Measurements from ENCODE around the gene NUAK2.
A peak's percentile ranks its signal among the peaks of the same experiment; 100 is the strongest.

The NUAK2 gene

DNA sequence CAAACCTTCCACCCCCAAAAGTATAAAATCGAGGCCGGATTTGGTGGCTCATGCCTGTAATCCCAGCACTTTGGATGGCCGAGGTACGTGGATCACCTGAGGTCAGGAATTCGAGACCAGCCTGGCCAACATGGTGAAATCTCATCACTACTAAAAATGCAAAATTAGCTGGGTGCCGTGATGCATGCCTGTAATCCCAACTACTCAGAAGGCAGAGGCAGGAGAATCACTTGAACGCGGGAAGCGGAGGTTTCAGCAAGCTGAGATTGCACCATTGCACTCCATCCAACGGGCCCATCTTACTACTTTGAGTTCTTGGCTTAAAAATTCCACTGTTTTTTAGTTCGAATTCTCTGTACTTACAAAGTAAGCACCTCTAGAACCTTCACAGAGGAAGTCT, 24.2 kb upstream of the NUAK2 start:
- DNase-seq = no peak

DNA sequence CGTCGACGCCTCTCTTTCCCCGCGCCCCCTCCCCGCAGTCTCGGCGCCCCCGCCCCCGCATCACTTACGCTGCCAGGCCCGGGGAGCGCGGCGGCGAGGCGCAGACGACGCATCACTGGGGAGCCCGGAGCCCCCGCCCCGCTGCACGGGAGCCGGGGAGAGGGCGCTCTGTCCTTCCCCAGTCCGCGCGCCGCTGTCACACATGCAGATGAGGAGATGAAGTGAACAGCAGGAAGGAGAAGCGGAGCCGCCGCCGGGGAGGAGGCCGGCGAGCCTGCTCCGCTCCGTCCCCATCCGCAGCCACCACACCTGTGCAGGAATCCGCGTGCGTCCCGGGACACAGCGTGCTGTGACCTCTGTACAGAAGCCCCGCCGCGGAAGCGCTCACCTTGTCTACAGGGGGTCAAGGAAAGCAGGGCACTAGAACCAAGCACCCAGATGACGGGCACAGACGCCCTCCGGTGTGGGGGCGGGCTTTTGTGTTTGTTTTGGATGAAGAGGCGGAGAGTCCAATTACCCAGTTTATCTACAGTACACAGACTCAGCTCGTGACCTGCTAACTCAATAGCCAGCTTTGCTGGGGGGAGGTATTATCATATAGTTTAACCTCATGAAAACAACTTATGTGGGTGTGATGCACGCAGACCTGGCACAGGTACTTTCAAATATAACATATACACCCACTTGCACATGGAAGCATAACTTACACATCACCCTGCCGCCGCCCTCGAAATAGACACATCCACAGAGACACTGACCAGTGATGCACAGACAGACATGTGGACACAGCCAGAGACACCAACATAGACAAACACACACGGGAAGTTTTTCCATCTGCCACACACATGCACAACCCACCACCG, 22.8 kb upstream of the NUAK2 start:
- peak; percentile 47 to 70 (median 52) for DNase-seq

DNA sequence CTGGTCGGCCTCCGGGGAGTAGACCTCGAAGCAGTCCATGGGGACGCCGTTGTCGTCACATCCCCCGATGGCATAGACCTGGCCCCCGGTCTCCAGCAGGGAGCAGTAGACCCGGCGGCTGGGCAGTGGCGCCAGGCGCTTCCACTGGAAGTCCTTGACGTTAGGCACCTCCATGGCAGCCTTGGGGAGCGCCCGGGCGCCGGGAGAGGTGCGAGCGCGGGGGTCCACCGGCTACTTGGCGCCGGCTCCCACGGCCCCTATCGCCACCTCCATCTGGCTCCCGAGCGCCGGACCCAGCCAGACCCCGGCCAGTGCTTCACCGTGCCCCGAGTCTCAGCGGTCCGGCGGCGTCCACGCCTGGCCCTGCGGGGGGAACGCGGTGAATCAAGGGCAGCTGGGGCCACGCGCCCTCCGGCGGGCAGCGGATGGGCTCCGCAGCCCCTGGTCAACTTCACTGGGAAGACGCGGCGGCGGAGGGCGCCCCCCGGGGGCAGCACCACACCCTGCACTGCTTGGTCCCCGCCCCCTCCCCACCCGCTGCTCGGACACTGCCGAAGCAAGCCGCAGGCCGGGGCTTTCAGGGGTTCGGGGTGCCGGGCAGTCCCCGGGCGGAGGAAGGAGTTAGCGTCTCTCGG, 22.0 kb upstream of the NUAK2 start:
- peak; percentile 31 to 55 (median 38) for DNase-seq

DNA sequence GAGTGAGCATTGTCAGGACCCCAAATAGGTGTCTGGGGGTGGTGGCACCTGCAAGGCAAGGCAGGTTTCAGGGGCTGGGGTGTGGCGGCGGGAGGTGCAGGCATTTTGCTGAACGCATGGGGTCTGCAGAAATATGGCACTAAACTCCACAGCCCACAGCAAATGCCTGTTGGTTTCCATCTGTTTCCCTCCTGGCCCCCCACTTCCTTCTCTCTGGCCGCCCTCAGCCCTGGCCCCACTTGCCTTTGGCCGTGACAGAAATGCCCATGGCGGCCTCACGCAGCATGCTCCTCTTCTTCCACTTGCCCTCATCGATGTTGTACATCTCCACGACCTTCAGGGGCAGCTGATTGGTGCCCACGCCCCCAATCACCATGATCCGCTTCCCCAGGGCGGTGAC, 21.4 kb upstream of the NUAK2 start:
- DNase-seq = no peak

DNA sequence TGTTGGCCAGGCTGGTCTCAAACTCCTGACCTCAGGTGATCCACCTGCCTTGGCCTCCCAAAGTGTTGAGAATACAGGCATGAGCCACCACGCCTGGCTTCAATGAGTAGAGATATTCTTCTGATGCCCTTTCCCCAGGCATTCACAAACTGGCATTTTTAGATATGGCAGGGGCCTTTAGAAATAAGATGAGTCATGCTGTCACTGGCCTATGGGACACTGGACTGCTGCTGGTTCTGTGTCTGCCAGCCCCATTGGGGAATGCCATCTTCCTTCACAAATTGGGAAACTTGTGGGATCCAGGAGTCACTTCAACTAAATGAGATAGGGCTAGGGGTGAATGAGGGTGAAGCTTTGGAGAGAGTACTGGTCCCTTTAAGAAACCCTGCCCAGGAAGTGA, 19.1 kb upstream of the NUAK2 start:
- DNase-seq = peak in 2 of 3 donors; percentile 27 to 28

DNA sequence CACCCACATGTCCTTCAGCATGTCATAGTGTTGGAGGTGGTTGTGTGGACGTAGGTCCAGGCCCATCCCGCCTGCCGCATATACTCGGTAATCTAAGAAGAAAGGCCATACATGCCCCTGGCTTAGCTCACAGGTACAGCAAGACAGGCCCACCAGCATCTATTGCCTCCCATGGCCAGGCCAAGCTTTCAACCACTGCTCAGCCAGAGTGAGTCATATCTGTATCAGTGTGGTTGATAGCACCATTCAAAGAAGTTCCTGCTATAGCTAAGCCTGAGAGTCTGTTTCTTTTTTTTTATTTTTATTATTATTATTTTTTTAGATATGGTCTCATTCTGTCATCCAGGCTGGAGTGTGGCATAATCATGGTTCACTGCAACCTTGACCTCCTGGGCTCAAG, 18.2 kb upstream of the NUAK2 start:
- DNase-seq = peak in 2 of 3 donors; percentile 17 to 31

DNA sequence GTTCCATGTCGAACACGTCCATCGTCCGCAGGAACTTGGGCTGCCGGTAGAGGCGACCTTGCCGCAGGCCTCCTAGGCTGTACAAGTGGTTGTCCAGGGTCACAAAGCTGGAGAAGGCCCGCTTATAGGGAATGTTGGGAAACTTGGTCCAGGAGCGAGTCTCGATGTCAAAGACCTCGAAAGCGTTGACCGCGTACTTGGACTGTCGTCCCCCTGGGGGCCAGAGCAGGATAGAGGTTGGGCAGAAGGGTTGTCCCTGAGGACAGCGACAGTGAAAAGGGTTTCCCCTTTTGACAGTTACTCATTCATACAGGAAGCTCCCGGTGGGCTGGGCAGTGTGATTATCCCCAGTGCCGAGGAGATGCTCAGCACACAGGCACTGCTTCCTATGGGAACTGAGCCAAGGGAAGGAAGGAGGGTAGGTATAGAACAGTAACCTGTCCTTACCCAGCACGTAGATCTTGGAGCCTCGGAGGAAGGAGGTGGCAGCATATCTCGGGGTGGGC, 17.7 kb upstream of the NUAK2 start:
- DNase-seq = no peak

DNA sequence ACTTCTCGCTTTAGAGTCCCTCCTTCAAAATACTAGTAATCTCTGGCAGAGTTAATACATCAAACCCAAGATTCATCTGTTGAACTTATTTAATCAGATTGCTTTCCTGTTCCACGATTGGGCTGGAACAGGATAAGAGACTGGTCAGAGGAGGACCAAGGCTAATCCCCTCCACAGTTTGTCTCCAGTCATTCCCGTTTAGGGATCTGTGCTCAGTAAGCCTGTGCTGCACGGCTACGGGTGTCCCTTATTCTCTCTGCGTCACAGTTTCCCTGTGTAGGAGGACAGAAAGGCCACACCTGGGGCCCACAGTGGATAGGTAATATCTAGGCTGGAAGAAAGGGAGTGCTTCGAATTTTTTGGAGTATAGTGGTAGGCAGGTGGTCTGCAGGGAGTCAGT, 16.5 kb upstream of the NUAK2 start:
- DNase-seq = no peak

DNA sequence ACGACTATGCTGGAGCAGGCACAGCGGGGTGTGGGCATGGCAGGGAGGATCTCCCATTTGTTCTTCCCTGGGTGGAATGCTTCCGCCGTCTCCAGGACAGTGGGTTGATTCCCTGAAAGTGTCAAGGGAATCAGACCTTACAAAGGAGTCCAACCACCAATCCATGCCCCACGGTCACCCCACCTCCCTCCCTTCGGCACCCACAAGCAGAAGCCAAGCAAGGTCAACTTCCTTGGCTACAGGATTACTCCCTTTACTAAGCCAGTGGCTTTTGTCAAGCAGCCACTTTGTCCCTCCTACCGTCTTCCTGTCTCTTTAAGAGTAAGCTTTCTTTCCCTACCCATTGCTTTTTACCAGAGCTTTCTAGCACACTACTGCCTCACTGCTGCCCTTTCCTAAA, 15.9 kb upstream of the NUAK2 start:
- no peak for DNase-seq

DNA sequence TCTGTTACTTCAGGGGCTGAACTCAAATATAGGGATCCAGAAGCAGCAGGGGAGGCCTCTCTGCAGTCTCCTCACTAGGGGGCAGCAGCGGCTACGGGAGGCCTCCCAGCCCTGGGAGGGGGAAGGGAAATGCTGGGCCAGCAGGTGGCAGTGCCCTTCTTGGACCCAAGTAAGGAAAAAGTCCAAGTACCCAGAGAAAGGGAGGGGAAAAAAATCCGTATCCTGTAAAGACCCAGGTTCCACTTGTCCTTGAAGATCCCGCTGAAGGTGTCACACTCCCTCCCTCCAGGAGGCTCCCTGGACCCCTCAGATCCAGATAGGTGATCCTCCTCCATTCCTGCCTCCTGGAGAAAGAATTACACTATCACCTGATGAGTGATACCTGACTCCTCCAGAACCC, 14.1 kb upstream of the NUAK2 start:
- DNase-seq = peak; percentile 81 to 93 (median 86)

DNA sequence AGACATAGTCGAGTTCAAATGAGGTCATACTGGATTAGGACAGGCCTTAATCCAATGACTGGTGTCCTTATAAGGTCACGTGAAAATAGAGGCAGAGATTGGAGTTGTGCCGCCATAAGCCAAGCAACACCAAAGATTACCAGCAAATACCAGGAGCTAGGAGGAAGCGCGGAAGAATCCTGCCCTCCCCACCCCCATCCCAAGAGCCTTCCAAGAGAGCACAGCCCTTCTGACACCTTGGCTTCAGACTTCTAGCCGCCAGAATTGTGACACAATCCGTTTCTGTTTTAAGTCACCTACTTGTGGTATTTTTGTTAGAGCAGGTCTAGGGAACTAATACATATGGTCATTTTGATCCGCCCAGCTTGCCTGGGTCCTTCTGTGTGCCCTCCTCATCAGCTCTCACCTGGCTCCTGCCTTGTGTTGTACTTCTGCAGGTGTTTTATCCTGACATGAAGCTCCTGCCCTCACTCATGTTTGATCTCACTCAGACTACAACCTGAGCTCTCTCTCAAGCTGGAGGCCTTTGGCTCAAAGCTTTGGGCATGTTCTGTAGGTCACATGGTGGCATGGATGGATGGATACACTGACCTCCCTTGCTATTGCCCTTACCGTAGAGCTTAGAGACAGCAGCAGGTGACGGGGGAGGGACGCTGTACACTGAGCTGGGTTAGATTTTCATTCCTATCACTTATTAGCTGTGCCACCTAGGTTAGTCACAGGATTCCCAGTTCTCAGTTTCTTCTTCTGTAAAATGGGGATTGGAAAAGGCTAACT, 10.7 kb upstream of the NUAK2 start:
- no peak for DNase-seq

DNA sequence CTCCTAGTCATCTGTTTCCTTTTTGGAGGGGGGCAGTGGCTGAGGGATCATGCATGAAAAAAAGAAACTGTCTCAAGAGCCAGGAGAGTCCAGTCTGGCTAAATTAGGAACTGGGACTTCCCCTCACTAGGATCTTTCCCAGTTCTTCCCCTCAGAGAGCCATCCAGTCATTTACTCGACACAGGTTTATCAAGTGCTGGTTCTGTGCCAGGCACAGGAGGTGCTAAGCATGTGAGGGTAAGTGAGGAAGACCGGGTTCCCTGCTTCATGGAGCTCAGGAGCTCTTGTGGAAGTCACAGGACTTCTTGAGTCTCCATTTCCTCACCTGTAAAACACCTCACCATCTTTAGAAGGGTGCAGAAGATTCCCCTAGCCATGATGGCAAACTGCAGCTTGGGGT, 8.6 kb upstream of the NUAK2 start:
- peak; percentile 35 to 41 (median 39) for DNase-seq

DNA sequence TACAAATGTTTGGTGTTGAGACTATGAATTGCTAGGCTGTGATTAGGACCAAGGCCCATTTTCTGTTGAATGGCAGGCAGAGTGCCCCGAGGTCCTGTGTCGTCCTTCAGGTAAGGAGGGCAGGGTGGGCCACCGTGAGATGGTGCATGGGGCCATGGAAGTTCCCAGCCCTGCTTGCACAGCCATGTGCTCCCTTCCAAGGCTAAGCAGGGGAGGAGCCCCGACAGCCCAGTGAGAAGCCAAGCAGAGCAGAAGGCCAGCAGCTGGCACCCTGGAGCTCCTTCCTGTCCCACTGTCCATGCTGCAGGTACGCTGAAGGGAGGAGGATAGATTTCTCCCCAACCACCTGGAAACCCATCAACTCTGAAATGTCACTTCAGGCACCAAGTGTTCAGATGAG, 8.2 kb upstream of the NUAK2 start:
- no peak for DNase-seq

DNA sequence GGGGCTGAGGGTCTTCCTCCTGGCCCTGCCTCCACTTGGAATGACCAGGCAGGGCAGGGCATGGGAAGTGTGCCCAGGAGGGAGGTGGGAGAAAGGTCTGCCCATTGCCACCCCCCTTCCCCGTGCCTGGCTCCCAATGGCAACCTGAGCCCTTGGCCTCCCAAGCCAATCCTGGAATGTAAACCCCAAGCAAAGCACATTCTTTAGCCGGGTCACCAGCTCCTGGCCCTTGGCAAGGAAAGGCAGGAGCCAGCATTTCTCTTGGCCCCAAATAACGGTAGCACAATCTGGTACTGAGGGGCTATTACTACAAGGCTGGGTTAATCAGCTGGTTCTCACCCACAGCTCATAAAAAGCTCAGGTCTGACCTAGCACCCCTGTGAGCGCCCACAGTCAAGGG, 6.9 kb upstream of the NUAK2 start:
- DNase-seq = no peak

DNA sequence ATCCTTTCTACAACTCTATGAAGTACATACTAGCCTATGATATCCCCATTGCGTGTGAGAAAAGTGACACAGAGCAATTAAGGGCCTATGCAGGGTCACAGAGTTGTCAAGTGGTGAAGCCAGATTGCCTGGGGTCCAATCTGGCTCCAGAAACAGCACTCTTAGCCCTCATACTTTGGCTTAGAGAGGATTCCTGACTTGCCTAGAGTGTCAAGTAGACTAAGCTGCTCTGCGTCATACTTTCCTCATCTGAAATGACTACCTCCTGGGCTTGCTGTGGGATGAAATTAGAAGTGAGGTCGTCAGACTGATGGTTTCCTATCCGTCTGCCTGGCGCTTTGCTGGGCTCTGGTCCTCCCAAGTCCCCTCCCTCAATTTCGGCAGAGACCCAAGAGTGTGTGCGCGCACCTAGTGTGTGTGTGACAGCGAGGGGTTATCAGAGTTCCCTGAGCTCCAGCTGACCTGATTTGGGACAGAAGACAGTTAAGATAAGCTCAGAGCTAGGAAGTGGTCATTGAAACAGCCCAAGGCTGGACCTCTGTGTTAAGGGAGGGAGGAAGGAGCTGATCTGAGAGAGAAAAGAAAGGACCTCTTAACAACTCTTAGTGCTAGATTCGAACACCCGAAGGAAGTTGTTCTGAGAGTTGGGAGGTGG, 5.4 kb upstream of the NUAK2 start:
- DNase-seq = no peak

DNA sequence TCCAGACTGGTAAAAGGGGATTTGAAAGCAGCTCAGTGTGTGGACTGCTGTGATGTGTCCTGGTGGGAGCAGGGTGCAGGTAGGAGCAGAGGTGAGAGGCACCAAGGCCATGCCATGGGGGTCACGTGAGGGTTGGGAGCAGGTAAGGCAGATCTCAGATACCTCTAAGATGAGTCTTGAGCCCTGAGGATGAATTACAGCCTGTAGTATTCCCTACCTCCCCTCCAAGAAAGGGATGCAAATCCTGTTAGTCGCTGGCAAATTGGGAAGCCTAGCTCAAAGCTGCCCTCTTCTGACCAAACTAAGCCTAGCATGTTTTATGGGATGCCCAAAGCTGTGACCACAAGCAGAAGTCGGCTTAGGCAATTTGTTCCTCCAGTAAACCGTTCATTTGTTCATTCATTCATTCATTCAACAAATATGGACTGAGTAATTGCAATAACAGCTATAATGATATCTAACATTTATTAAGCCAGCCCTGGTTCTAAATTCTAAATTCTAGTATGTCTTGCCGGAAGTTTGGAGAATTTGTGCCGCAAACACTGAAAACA, 3.9 kb upstream of the NUAK2 start:
- DNase-seq = peak; percentile 76 to 84 (median 80)

DNA sequence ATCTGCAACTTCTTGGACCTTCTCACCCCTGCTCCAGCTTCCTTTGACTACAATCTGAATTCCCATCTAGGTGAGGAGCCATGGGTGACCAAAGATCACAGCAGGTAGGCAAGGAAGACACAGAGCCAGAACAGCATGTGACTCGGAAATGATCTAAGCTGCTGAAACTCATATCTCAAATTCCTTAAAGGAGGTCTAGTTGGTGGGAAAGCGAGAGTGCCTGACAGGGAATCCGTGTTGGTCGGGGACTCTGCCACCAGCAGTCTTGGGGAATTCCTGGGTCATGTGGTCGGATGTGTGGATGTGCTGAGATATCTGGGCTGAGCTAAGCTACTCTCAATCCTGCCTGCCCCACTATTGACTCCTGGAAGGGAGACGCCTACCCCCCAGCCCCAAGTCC, 3.2 kb upstream of the NUAK2 start:
- DNase-seq = peak; percentile 58 to 68 (median 60)

DNA sequence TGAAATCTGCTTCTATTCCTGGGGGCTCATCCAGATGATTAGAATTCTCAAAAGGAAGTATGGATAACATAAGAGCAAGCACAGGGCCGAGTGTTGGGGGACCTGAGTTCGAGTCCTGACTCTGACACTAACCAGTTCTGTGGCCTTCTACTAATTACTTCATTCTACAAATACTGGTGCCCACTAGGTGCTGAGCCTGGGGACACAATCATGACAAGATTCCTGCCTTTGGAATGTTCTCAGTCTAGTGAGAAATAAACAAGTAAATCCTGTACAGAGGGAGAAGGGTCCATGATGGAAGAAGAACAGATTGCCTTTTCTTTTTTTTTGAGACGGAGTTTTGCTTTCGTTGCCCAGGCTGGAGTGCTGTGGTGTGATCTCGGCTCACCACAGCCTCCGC, 2.2 kb upstream of the NUAK2 start:
- no peak for DNase-seq

DNA sequence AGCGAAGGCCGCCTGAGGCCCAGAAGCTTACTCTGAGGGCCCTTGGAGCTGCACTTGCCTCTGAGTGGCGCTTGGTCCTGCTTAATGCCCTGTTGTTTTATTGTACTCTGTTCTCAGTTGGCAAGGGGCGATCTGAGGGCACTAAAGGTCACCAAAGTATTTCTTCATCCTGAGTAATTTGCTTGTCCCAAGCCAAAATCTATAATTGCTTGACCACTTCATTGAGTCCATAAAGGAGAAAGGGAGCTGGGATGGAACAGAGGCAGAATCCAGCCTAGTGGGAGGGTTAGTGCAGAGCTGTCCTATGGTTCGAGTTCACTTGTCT, 376 bp upstream of the NUAK2 start:
- no peak for DNase-seq

DNA sequence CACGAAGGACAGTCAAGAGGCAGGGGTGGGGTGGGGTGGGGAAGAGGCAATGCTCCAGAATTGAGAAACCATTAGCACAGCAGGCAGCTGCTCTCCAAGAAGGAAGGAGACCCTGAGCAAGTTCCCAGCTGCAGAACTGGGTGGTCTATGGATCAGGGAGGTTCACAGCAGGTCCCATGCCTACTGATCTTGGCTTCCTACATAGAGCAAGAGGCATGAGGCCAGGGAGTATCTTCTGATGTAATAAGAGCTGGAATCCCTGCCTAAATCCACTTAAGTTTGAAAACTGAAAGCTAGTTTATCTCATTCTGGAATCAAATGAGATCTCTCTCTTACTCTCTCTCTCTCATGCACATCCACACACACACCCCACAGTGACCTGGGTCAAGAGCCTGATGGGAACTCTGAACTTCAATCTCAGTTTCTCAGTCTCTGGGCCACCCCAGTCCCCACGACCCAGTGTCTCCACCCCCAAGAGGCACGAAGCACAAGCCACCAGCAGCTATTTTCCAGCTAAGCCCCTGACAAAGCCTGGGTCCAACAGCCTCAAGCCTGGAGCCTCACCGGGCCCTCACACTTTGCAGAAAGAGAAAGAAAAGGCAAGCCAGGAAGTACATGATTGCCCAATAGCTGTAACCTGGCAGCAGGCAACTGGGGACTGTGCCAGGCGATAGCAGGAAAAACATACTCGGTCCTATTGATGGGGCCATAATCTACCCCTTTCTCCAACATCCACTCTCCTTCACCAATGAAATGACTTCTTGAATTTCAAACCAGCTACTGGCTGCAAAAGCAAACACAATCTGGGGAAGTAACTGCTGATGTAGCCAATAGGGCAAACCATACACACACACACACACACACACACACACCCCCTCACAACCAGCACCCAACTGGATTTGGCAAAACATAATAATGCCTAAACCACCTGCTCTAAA, 2.2 kb downstream of the NUAK2 start:
- peak; percentile 37 to 57 (median 40) for DNase-seq

DNA sequence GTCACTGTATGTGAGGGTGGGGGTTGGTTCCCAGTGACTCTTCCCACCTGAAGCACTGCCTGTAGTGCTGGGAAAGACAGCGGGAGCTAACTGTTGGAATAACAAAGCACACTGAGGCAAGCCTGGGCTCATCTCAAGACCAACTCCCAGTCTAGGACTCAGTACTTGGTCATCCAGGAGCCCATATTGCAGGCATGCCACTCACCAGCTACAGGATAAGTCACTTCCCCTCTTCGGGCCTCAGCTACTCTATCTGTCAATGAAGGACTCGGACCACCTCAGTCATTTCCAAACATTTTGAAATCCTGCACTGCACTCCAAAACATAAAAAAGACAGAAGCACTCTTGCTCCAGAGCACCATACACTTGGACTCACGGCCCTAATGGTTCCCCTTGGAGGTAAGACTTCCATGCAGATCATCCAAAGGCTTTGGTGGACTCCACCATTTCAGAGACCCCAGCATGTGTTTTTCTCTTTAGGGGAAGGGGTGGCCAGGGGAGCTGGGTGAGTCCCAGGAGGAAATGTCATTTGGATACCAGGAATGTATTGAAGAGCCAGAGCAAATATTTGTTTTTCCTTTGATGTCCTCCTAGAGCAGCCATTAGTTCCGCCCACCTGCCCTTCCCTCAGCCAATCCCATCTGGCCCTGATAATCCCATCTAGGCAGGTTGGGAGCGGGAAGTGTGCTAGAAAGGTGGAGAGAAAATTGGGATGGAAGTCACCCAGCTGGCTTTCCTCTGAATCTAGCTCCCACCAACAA, 3.1 kb downstream of the NUAK2 start:
- DNase-seq = no peak

Measured in suppressor macrophage treated with lipopolysaccharide for 1 hour (primary cell).